ENCODE measurements around the gene TMEM179B.
"Not testable (repeated sequence)": the region's sequence is repeated elsewhere in the genome, so short reads cannot be mapped to it uniquely, and the experiment has no call there.

The TMEM179B gene

DNA sequence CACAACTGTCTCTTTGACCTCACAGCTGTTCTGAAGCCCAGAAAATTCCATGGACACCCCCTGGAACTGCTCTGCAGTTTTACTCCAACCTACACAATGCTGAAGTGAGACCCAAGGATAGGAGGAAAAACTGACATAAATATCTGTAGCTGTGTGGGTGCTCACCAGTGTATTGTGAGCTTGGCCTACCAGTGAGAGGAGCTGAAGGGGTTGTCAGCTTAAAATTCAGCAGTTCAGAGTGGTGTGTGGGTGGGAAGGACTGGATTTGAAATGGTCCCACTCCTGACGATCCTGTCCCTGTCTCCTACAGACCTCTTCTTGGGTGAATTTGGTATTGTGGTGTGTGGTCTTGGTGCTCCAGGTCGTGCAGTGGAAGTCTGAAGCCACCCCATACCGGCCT lies 2.4 kb downstream of the TMEM179B start:
- no peak for DNase-seq (ENCODE audit: low read depth)

DNA sequence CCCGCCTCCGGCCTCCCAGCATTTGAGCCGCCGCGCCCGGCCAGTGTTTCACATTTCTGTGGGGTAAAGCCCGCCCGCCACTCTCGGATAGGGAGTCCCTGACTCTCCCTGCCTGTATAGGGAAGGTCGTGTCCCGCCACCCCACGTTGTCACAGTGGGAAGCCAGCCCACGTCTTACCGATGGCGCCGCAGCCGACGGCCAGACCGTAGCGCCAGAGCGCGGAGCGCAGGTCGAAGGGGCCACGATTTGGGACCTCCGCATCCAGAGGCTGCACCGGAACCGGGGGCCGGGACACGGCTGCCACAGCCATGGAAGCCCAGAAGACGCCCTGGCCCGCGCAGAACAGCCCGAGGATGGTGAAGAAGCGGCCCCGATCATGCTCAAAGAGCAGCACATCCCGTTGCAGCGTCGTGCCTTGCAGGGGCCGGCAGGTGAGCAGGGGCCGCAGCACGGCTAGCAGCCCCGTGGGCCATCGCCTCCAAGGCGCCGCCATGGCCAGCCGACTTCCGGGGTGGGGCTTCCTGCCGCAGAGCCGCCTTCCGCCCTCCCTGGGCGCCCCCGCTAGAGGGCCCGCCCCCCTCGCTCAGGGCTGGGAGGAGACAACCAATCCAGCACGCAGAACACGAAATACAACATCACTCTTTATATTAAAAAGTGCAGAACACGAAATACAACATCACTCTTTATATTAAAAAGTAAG lies 4.4 kb downstream of the TMEM179B start, which contains the start of gene TMEM223:
Gene TMEM223 (minus strand): TSS at position 506 of the 701 bp plus-strand sequence. CDS start 12 bp downstream, at position 494.
- peak; percentile 90 for DNase-seq (ENCODE audit: low read depth)

DNA sequence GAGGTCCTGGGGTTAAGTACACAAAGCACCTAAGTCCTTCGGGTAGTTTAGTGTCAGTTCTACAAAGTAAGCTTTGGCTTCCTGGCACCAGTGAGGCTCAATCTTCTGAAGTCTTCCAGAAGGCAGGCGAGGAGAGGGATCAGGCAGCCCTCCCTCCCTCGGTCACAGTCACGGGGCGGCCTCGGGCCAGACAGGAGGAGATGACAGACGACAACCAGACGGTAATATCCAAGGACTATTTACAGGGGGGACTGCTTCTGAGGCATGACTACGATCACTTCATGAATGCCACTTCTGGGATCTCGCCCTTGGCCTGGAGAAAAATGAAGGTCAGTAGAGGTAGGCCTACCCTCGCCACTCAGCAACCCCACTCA lies 5.0 kb downstream of the TMEM179B start:
- DNase-seq (ENCODE audit: low read depth): no peak

DNA sequence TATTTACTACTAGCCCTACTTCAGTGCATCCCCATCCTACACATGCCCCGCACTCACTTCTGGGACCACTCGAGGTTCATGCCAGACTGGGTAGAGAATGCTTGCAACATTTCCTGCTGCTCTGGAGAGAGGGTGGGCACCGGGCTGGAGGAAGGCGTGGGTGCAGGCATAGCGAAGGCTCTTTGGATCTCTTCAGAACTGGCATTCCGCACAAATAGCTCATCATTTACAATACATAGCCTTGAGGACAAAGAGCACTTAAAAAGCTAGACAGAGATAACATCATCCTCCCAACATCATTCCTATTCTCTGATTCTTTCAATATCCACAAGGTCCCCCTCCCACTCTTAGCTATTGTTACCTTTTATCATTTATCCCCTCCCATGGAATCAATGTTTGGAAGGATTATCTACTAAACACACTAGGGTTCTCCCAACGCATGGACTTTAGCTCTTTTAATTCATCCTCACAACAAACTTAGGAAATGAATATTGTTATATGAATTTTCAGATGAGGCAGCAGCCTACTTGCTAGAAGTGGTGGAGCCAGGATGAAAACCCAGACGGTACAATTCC lies 7.1 kb downstream of the TMEM179B start:
- no peak for DNase-seq (ENCODE audit: low read depth)

DNA sequence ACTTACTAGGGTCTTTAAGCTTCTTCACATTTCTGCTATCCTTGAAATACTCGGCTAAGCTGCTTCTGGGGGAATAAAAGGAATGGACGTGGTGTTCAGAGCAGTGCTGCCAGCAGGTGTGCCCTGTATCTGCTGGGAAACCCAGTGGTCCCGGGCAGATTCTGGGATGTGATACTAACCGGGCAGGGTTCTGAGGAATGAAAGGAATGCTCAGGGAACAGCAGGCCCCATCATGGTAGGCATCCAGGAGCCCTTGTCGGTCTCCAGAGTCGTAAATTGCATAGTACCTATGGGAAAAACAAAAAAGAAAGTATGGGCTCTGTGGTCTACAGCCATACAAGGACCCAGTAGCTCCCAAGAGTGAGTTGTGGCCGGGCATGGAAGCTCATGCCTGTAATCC lies 9.1 kb downstream of the TMEM179B start:
- no peak for DNase-seq (ENCODE audit: low read depth)

DNA sequence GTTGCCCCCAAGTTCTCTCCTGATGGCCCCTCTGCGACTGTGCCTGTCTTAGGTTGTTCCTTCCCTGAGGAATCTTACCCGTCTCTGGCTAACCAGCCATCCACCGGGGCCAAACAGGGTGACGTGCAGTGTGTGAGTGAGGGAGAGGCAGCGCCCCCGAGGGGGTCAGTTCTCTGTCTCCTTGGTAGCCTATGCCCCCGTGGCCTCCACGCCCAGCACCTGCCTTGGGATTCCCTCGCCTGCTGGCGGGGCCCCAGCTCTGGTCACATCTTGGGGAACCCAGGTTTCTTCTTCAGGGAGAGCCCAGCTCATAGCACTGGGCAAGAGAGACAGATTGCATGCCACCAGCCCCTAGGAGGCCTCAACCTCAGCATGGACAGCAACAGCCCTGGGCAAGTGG lies 12.3 kb downstream of the TMEM179B start:
- no peak for DNase-seq (ENCODE audit: low read depth)

- DNase-seq (ENCODE audit: low read depth): no peak
Measured at GRCh38 chr11:62801071-62801470, 13.9 kb downstream of the TMEM179B start.

DNA sequence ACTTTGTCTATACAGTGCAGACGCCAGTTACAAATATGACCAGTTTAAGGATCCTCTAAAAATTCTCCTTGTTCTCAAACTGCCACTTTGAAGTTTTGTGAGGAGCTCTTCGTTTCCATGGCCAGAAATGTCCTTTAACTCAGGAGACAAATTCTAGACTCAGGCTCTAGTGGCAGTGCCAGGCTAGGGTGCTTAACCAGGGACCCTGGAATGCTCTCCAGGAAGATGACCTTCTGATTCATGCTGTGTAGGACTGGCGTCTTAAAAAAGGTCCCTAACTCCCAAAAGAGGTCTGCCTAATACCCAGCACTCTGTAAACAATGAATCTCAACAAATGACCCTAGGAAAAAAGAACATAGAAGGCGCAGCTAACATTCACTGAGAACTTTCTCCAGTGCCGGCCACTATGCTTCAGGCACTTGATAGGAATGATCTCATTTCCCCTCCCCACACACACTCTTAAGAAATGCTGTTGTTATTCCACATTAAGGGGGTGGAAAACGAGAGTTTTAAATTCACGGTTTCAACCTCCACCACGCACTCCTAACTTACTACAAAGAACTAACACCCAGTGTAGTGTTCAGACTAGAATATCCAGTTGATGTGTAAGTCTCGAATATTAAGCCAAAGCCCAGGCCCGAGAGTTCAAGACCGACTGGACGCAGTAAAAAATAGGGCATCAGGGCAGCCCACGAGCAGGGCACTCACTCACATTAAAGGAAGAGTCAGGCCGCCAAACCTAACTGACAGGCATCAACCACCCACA lies 17.3 kb downstream of the TMEM179B start:
- no peak for DNase-seq (ENCODE audit: low read depth)

DNA sequence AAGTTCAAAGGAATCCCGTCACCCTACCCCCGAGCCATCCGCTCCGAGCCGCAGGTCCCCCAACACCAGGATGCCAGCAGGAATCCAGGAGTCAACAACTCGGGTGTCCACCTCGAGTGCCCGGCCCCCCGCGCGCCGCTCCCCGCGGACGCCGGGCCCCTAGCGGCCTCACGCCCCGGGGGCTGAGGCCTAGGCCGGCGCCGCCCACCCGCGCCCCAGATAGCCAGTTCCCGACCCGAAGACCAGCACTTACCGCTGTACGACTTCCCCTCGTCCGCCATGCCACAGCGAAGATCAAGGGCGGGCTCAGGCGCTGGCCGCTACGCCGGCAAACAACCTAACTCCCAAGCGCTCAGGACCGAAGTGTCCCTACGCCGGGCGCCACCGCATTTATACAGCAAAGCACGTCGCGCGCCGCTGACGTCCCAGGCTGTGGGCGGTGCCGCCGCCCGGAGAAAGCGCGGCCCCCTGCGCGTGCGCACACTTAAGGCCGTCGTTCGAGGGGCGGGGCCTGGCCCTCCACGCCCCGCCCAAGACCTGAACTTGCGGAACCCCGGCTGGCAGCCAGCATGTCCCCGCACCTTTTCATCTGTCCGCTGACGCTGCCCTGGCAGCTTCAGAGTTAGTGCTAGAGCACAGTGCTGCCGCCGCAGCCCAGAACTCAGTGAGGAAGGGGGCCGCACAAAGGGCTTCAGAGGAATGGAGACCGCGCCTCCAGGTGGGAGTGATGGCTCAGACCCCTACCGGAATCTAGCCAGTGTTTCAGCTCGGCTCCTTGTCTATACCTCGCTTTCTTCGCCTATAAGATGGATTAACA lies 18.1 kb downstream of the TMEM179B start, which contains the start of gene NXF1:
Gene NXF1 (minus strand): TSS at position 365 of the 817 bp plus-strand sequence. CDS start 84 bp downstream, at position 281.
- peak; percentile 97 for DNase-seq (ENCODE audit: low read depth)

GRCh38 chr11:62805961-62806441 lies 18.8 kb downstream of the TMEM179B start:
- DNase-seq (ENCODE audit: low read depth): no peak

GRCh38 chr11:62806611-62807121 lies 19.5 kb downstream of the TMEM179B start:
- DNase-seq (ENCODE audit: low read depth): no peak

GRCh38 chr11:62810748-62811147 lies 23.5 kb downstream of the TMEM179B start:
- no peak for DNase-seq (ENCODE audit: low read depth)

DNA sequence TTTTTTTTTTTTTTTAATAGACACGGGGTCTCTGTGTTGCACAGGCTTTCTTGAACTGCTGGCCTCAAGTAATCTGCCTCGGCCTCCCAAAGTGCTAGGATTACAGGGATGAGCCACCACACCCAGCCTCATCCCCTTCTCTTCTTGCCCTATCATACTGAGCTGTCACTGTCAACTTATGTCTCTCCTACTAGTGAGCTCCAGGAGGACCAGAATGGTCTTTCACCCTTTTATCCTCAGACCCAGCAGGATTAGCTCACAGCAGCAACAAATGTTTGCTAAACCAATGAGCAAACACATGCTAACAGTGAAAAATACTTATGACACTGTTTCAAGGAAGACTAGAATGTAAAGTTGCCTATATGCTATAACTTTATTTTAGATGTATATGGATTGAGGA lies 24.5 kb downstream of the TMEM179B start:
- no peak for DNase-seq (ENCODE audit: low read depth)

- no peak for DNase-seq (ENCODE audit: low read depth)
Measured at GRCh38 chr11:62816557-62816956, 29.4 kb downstream of the TMEM179B start.

GRCh38 chr11:62817129-62817528 lies 29.9 kb downstream of the TMEM179B start:
- no peak for DNase-seq (ENCODE audit: low read depth)

DNA sequence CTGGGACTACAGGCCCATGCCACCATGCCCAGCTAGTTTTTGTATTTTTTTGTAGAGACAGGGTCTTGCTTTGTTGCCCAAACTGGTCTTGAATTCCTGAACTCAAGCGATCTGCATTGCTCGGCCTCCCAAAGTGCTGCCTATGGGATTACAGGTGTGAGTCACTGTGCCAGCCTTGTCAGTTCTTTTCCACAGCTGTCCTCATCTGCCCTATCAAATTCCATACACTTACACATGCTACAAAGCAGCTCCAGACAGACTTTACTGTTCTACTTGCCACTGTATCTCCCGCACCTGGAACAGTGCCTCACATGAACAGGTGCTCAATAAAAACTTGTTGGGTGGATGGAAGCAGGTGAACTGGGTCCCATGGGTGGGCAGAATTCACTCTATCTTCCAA lies 36.5 kb downstream of the TMEM179B start:
- DNase-seq (ENCODE audit: low read depth): no peak

- DNase-seq (ENCODE audit: low read depth): not testable (repeated sequence)
Measured at GRCh38 chr11:62828130-62828529, 40.9 kb downstream of the TMEM179B start.

GRCh38 chr11:62830904-62831519 lies 43.8 kb downstream of the TMEM179B start:
- no peak for DNase-seq (ENCODE audit: low read depth)

DNA sequence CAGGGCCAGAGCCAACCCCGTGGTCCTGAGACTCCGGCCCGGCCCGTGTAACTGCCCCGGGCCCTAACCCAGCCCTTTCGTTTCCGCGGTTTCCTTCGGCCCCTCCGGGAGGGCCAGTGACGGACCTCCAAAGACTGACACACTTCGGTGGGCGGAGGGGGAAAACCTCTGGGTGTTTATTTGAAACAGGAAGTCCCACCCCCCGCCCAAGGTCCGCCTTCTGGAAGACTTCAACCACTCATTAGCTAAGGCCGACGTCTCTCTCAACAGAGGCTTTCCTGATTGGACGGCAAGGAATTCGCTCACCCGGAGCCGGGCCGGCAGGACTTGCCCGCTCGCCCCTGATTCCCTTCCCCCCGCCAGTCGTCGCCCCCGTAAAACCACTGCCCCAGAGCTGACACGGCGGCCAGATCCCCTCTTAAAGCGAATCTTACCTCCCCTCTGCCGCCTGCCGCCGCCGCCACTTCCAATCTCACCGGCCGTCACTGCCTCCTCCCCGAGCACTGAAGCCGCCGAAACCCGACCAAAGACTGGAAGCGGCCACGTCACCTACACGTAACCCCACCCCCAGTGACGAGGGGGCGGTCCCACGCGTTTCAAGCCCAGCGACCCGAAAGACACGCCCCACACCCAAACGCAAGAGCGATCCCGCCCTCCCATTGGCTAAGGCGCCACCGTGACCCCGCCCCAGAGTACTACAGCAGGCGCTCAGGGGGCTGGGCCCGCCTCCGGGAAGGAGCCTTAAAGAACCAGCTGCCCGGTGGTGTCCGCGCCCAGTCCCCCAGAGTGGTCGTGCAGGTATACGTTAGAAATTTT lies 44.5 kb downstream of the TMEM179B start, which contains the start of gene STX5:
Gene STX5 (minus strand): TSS at position 532 of the 816 bp plus-strand sequence. CDS start 808 bp downstream, outside the sequence.
- DNase-seq (ENCODE audit: low read depth): peak; percentile 99
